Measurements from ENCODE around the gene RASGEF1C.

RASGEF1C gene

DNA sequence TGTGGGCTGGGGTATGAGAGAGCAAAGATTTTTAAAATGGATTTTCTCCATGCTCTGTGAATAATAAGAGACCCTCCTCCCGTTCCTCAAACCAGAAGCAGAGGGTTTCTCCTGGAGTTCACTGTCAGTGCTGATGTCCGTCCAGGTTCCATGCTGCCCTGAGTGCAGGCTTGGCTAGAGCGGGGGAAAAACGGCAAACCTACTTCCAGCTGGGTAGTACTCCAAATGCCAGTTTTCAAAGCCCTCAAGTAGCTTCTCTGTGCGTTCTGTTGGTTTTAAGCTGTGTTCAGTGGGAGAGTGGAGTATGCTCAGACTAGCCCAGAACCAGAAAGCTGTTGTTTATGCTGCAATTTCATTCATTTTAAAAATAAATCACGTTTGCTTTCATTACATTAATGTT is 40.3 kb downstream of the RASGEF1C start:
- intact Hi-C loops (cut with DNase I; ENCODE audit: low total_unique reads) = no loop called here

DNA sequence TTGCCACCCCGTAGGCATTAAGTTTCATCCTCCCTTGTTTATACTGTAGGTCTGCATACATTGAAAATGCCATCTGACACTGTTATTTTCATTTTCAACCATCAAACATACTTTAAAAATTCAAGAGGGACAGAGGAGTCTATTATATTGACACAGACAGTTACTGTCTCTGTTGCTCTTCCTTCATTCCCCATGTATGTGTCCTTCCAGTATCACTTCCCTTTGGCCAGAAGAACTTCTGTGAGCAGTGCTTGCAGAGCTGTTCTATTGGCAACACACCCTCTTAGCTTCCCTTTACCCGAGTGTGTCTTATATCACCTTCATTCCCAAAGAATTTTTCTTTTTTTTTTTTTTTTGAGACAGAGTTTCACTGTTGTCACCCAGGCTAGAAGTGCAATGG is 42.8 kb downstream of the RASGEF1C start:
- intact Hi-C loops (cut with DNase I; ENCODE audit: low total_unique reads) = no loop called here
- H3K4me1 ChIP-seq = no peaks in the 10 kb centered on the region
- no peak for DNase-seq
- H3K4me3 ChIP-seq = no peak overlapping the region
- TF ChIP-seq, protein P1, sequence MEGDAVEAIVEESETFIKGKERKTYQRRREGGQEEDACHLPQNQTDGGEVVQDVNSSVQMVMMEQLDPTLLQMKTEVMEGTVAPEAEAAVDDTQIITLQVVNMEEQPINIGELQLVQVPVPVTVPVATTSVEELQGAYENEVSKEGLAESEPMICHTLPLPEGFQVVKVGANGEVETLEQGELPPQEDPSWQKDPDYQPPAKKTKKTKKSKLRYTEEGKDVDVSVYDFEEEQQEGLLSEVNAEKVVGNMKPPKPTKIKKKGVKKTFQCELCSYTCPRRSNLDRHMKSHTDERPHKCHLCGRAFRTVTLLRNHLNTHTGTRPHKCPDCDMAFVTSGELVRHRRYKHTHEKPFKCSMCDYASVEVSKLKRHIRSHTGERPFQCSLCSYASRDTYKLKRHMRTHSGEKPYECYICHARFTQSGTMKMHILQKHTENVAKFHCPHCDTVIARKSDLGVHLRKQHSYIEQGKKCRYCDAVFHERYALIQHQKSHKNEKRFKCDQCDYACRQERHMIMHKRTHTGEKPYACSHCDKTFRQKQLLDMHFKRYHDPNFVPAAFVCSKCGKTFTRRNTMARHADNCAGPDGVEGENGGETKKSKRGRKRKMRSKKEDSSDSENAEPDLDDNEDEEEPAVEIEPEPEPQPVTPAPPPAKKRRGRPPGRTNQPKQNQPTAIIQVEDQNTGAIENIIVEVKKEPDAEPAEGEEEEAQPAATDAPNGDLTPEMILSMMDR (IDR thresholded peaks at IDR 0.05) = no peak
- H3K36me3 ChIP-seq = no peaks in the 10 kb centered on the region
- H3K27ac ChIP-seq = no peak overlapping the region
- peaks cover 0 to 6% (median 0%) of the 10 kb centered on the region in 3 donors for H3K9me3 ChIP-seq
- H3K27me3 ChIP-seq = peaks cover 0 to 24% of the 10 kb centered on the region in 2 donors

More for the DNA sequence above, 40.3 kb downstream of the RASGEF1C start:
- peaks cover 0 to 38% of the 10 kb centered on the region in 2 donors for H3K27me3 ChIP-seq
- H3K4me1 ChIP-seq = no peaks in the 10 kb centered on the region
- TF ChIP-seq, protein P1 (IDR thresholded peaks at IDR 0.05) = no peak
- peaks cover 0 to under 1% (median 0%) of the 10 kb centered on the region in 3 donors for H3K9me3 ChIP-seq
- no peaks in the 10 kb centered on the region for H3K36me3 ChIP-seq
- no peak overlapping the region for H3K4me3 ChIP-seq
- no peak overlapping the region for H3K27ac ChIP-seq
- no peak for DNase-seq

DNA sequence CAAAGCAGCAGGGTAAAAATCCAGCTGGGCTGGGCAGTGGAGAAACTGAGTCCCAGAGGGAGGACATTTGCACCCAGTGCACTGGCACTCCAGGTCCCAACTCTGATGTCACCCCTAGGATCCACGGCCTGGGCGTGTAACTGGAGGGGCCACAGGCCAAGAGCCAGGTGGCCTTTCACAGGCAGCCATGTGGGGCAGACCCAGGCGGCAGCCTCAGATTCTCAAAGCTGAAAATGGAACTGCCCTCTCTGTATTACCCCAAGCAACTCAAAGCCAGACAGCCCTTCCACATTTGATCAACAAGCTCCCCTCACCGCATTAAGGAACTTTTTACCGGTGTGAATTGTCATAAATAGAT is 46.7 kb downstream of the RASGEF1C start:
- intact Hi-C loops (cut with DNase I; ENCODE audit: low total_unique reads) = no loop called here
- Histone ChIP-seq H3K27ac (no peak overlapping the region), H3K36me3 (no peaks in the 10 kb centered on the region), H3K4me3 (no peak overlapping the region), H3K27me3 (peaks cover 0 to 5% of the 10 kb centered on the region in 2 donors), H3K4me1 (no peaks in the 10 kb centered on the region), H3K9me3 (peaks cover 0 to 6% (median 0%) of the 10 kb centered on the region in 3 donors)
- DNase-seq = no peak
- TF ChIP-seq, protein P1 (IDR thresholded peaks at IDR 0.05) = no peak

DNA sequence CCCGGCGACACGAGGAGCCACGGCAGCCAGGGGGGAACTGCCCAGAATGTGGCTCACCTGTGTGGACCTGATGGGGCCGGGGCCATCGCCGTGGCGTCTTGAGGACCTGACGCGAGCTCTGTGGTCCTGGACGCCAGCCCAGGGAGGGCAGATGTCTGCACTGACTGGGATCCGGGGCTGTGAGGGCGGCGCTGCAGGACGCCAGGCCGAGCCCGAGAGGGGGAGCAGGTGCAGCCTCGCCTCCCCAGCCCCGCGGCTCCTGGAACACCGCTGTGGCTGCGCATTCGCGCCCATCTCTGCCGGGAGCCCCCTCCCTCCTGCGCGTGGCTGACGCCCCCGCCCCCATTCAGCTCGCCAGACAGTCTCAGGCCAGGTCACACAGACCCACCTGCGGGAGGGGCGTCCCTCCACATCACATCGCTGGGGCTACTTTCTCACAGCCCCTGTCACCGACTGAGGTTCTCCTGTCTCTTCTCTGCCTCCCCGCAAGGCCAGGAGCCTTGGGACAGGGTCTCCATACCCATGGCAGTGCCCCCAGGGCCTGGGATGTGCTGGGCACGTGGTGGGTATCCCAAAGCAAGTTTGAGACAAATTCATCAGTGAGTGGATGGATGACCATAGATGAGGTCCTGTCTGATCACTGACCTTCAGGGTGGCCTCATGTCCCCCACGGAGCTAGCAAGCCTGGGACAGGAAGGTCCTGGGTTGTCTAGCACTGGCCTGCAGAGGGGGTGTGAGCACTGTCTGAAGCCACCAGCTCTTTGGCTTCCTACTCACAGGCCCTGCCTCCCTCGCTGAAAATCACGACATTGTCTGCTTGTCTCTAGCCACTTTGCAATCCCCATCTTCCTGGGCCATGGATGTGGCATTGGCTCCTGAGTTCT is 47.3 kb downstream of the RASGEF1C start:
- Histone ChIP-seq H3K36me3 (no peaks in the 10 kb centered on the region), H3K27ac (no peak overlapping the region), H3K9me3 (peaks cover 0 to 6% (median 0%) of the 10 kb centered on the region in 3 donors), H3K4me1 (no peaks in the 10 kb centered on the region), H3K4me3 (no peak overlapping the region), H3K27me3 (peaks cover 0 to 5% of the 10 kb centered on the region in 2 donors)
- peak in 1 of 2 donors; percentile 59 for DNase-seq
- TF ChIP-seq, protein P1 (IDR thresholded peaks at IDR 0.05) = no peak
- intact Hi-C loops (cut with DNase I; ENCODE audit: low total_unique reads) = no loop called here

DNA sequence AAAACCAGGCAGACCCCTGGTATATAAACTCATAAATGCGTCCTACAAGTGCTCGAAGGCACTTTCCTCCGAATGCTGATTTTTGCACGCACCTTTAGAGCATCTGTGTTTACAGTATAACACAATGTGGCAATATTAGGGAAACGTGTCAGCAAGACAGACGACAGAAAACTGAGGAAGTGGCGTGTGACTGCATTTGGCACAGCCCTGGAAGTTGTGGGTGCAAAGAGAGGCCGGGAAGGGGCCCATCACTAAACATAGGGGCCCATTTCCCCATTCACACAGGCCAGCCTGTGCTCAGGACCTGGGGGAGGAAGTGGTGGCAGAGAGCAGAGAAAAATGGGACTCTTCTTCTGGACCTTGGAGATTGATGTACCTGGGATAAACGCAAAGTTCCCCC is 48.2 kb downstream of the RASGEF1C start:
- H3K4me3 ChIP-seq = no peak overlapping the region
- no peaks in the 10 kb centered on the region for H3K36me3 ChIP-seq
- intact Hi-C loops (cut with DNase I; ENCODE audit: low total_unique reads) = no loop called here
- H3K27ac ChIP-seq = no peak overlapping the region
- peaks cover 0 to 5% of the 10 kb centered on the region in 2 donors for H3K27me3 ChIP-seq
- peaks cover 0 to 6% (median 0%) of the 10 kb centered on the region in 3 donors for H3K9me3 ChIP-seq
- H3K4me1 ChIP-seq = no peaks in the 10 kb centered on the region
- peak in 1 of 2 donors; percentile 71 for DNase-seq
- TF ChIP-seq, protein P1 (IDR thresholded peaks at IDR 0.05) = no peak

Data from tibial artery (tissue), 4 donors.